ENCODE measurements around the gene HS2ST1.

- TF ChIP-seq, protein P1, sequence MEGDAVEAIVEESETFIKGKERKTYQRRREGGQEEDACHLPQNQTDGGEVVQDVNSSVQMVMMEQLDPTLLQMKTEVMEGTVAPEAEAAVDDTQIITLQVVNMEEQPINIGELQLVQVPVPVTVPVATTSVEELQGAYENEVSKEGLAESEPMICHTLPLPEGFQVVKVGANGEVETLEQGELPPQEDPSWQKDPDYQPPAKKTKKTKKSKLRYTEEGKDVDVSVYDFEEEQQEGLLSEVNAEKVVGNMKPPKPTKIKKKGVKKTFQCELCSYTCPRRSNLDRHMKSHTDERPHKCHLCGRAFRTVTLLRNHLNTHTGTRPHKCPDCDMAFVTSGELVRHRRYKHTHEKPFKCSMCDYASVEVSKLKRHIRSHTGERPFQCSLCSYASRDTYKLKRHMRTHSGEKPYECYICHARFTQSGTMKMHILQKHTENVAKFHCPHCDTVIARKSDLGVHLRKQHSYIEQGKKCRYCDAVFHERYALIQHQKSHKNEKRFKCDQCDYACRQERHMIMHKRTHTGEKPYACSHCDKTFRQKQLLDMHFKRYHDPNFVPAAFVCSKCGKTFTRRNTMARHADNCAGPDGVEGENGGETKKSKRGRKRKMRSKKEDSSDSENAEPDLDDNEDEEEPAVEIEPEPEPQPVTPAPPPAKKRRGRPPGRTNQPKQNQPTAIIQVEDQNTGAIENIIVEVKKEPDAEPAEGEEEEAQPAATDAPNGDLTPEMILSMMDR (IDR thresholded peaks at IDR 0.05): no peak
- no peak for TF ChIP-seq POLR2A (IDR thresholded peaks at IDR 0.05)
- TF ChIP-seq POLR2AphosphoS5 (IDR thresholded peaks at IDR 0.05): no peak
- no peak for TF ChIP-seq EP300 (IDR thresholded peaks at IDR 0.05)
Measured at GRCh38 chr1:87115891-87116290, 201.5 kb downstream of the HS2ST1 start.
